ENCODE data around the gene DHFR. TPM values are rescaled to one million over a fixed set of nuclear protein-coding genes. Genes with fewer than 3 reads are reported as not detected.

Gene DHFR
- total RNA-seq, 4 donors from 2014 or later, result 4.7 to 11.6 (median 8.5) TPM

DNA sequence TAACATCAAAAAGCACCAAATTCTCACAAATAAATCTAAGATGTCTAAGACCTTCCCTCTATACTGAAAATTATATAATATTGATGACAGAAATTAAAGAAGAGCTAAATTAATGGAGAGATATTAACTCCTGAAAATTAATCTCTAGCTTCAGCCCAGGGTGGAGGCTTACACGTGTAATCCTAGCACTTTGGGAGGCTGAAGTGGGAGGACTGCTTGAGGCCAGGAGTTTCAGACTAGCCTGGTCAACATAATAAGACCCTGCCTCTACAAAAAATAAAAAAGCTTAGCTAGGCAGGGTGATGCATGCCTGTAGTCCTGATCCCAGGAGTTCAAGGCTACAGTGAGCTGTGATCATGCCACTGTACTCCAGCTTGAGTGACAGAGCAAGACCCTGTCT lies 45.1 kb downstream of the DHFR start:
- H3K36me3 ChIP-seq, result no peaks in the 10 kb centered on the region
- H3K4me3 ChIP-seq, result no peak overlapping the region
- no peak overlapping the region for H3K27ac ChIP-seq (replicated peaks in 1 of 4)
- 71% methylated on average over 1 of the region's 1 CpG for WGBS
- intact Hi-C loops (cut with DNase I), result no loop called here
- peaks cover 0 to 4% (median 0%) of the 10 kb centered on the region in 4 donors for H3K9me3 ChIP-seq
- no peaks in the 10 kb centered on the region for H3K4me1 ChIP-seq
- TF ChIP-seq, protein P1, sequence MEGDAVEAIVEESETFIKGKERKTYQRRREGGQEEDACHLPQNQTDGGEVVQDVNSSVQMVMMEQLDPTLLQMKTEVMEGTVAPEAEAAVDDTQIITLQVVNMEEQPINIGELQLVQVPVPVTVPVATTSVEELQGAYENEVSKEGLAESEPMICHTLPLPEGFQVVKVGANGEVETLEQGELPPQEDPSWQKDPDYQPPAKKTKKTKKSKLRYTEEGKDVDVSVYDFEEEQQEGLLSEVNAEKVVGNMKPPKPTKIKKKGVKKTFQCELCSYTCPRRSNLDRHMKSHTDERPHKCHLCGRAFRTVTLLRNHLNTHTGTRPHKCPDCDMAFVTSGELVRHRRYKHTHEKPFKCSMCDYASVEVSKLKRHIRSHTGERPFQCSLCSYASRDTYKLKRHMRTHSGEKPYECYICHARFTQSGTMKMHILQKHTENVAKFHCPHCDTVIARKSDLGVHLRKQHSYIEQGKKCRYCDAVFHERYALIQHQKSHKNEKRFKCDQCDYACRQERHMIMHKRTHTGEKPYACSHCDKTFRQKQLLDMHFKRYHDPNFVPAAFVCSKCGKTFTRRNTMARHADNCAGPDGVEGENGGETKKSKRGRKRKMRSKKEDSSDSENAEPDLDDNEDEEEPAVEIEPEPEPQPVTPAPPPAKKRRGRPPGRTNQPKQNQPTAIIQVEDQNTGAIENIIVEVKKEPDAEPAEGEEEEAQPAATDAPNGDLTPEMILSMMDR (IDR thresholded peaks at IDR 0.05), result no peak
- TF ChIP-seq EP300 (IDR thresholded peaks at IDR 0.05) (no peak), POLR2A (IDR thresholded peaks at IDR 0.05; ENCODE audit: low read depth) (no peak), POLR2AphosphoS5 (IDR thresholded peaks at IDR 0.05) (no peak)
- DNase-seq (ENCODE audit: extremely low spot score), result no peak
- no peaks in the 10 kb centered on the region for H3K27me3 ChIP-seq

- TF ChIP-seq POLR2A (IDR thresholded peaks at IDR 0.05; ENCODE audit: low read depth) (no peak), EP300 (IDR thresholded peaks at IDR 0.05) (no peak), POLR2AphosphoS5 (IDR thresholded peaks at IDR 0.05) (no peak)
- TF ChIP-seq, protein P1 (IDR thresholded peaks at IDR 0.05), result no peak
- H3K4me1 ChIP-seq, result no peaks in the 10 kb centered on the region
- intact Hi-C loops (cut with DNase I), result no loop called here
- no peaks in the 10 kb centered on the region for H3K27me3 ChIP-seq
- H3K9me3 ChIP-seq, result peaks cover 0 to 4% (median 0%) of the 10 kb centered on the region in 4 donors
- DNase-seq (ENCODE audit: extremely low spot score), result no peak
- H3K36me3 ChIP-seq, result no peaks in the 10 kb centered on the region
- 100% methylated on average over 1 of the region's 1 CpG for WGBS
- no peak overlapping the region for H3K27ac ChIP-seq (replicated peaks in 1 of 4)
- H3K4me3 ChIP-seq, result no peak overlapping the region
Measured at GRCh38 chr5:80608731-80609130, 46.1 kb downstream of the DHFR start.

- no peak for DNase-seq (ENCODE audit: extremely low spot score)
Measured at GRCh38 chr5:80607832-80608231, 47.0 kb downstream of the DHFR start.

DNA sequence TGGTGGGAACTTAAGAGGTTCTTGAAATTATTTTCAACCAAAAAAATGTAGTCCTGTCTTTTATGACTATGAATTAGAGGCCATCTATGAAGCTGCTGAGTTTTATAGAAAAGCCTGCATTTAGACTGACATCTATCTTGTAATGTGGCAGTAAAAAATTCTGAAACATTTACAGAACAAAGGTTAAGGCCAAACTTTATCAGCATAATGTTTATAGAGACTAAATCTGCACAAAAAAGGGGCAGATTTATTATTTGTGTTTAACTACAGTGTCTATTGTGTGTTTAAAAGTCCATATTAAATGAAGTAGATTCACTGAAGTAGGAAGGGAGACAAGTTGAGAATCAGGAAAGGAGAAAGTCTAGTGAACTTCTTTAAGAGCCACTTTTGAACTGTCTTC lies 47.4 kb downstream of the DHFR start:
- TF ChIP-seq EP300 (IDR thresholded peaks at IDR 0.05) (no peak), POLR2A (IDR thresholded peaks at IDR 0.05; ENCODE audit: low read depth) (no peak), POLR2AphosphoS5 (IDR thresholded peaks at IDR 0.05) (no peak)
- TF ChIP-seq, protein P1 (IDR thresholded peaks at IDR 0.05), result no peak
- Histone ChIP-seq H3K4me1 (no peaks in the 10 kb centered on the region), H3K4me3 (no peak overlapping the region), H3K36me3 (no peaks in the 10 kb centered on the region), H3K9me3 (peaks cover 0 to 4% (median 0%) of the 10 kb centered on the region in 4 donors), H3K27ac (replicated peaks in 1 of 4) (no peak overlapping the region), H3K27me3 (no peaks in the 10 kb centered on the region)
- intact Hi-C loops (cut with DNase I), result no loop called here
- no peak for DNase-seq (ENCODE audit: extremely low spot score)

More at GRCh38 chr5:80607832-80608231, 47.0 kb downstream of the DHFR start:
- TF ChIP-seq POLR2A (IDR thresholded peaks at IDR 0.05; ENCODE audit: low read depth), result no peak
- Histone ChIP-seq H3K27me3 (no peaks in the 10 kb centered on the region), H3K4me3 (no peak overlapping the region), H3K9me3 (peaks cover 0 to 4% (median 0%) of the 10 kb centered on the region in 4 donors), H3K36me3 (no peaks in the 10 kb centered on the region), H3K4me1 (no peaks in the 10 kb centered on the region), H3K27ac (replicated peaks in 1 of 4) (no peak overlapping the region)
- intact Hi-C loops (cut with DNase I), result no loop called here

GRCh38 chr5:80600943-80601693 lies 53.7 kb downstream of the DHFR start:
- intact Hi-C loops (cut with DNase I), result no loop called here
- Histone ChIP-seq H3K4me1 (no peaks in the 10 kb centered on the region), H3K36me3 (no peaks in the 10 kb centered on the region), H3K9me3 (no peaks in the 10 kb centered on the region), H3K27ac (replicated peaks in 1 of 4) (no peak overlapping the region), H3K4me3 (no peak overlapping the region), H3K27me3 (no peaks in the 10 kb centered on the region)
- DNase-seq (ENCODE audit: extremely low spot score), result no peak
- TF ChIP-seq, protein P1 (IDR thresholded peaks at IDR 0.05), result no peak
- TF ChIP-seq POLR2A (IDR thresholded peaks at IDR 0.05; ENCODE audit: low read depth) (no peak), EP300 (IDR thresholded peaks at IDR 0.05) (no peak), POLR2AphosphoS5 (IDR thresholded peaks at IDR 0.05) (no peak)
- WGBS, result 98% methylated on average over 2 of the region's 2 CpGs
